T-helper 17 cell (primary cell): ENCODE measurements around the gene CIP2A. TPM values are rescaled to one million over a fixed set of nuclear protein-coding genes. Genes with fewer than 3 reads are reported as not detected.

Source experiments
- total RNA-seq, 4 donors: library from RNA in 2 of 4; stranded (reverse) in 2 of 4; gene quantifications; one replicate each; pipeline ENCODE4 v1.2.3 and lab custom pipeline; 2022 to 2026

Gene CIP2A
- total RNA-seq, 2 donors from 2014 or later, result 4.1 to 6.8 TPM

Other genes with a start within 250 kb of the CIP2A start
- not detected for gene MYH15, start 78.8 kb downstream of the CIP2A start, total RNA-seq
- gene DZIP3, start 284 bp upstream of the CIP2A start, total RNA-seq, result 10 to 100 TPM; 14.3 to 15.1 TPM
- not detected for gene RETNLB, start 168.0 kb upstream of the CIP2A start, total RNA-seq
- 100 to 1,000 TPM in 1 of 2 donors, 10 to 100 TPM in 1; 87.0 to 100 TPM for gene TRAT1, start 233.3 kb upstream of the CIP2A start, total RNA-seq